HL-60 (cell line): ENCODE results near the gene MED29.

Experiments used
- CTCF ChIP-seq: IDR thresholded peaks from one replicate; pipeline ENCODE4 v1.5.1; 2011; ENCODE audit warnings: low read length, control low read depth, inconsistent platforms; ENCODE audit not compliant: insufficient read depth
- POLR2AphosphoS5 ChIP-seq: IDR thresholded peaks from 2 replicates; pipeline ENCODE4 v1.6.1; 2012; ENCODE audit warnings: low read depth
- SPI1 ChIP-seq: IDR thresholded peaks from 2 replicates; pipeline ENCODE4 v1.6.1; 2012; ENCODE audit warnings: low read depth, mild to moderate bottlenecking, borderline replicate concordance
- TF ChIP-seq, protein P1 (sequence below): IDR thresholded peaks from 2 replicates; pipeline ENCODE4 v1.6.1; 2012; ENCODE audit warnings: low read depth; ENCODE audit not compliant: insufficient replicate concordance

GRCh38 chr19:39389631-39390414 lies 1.4 kb upstream of the MED29 start:
- TF ChIP-seq POLR2AphosphoS5 (no peak), CTCF (no peak), SPI1 (no peak)
- TF ChIP-seq, protein P1, sequence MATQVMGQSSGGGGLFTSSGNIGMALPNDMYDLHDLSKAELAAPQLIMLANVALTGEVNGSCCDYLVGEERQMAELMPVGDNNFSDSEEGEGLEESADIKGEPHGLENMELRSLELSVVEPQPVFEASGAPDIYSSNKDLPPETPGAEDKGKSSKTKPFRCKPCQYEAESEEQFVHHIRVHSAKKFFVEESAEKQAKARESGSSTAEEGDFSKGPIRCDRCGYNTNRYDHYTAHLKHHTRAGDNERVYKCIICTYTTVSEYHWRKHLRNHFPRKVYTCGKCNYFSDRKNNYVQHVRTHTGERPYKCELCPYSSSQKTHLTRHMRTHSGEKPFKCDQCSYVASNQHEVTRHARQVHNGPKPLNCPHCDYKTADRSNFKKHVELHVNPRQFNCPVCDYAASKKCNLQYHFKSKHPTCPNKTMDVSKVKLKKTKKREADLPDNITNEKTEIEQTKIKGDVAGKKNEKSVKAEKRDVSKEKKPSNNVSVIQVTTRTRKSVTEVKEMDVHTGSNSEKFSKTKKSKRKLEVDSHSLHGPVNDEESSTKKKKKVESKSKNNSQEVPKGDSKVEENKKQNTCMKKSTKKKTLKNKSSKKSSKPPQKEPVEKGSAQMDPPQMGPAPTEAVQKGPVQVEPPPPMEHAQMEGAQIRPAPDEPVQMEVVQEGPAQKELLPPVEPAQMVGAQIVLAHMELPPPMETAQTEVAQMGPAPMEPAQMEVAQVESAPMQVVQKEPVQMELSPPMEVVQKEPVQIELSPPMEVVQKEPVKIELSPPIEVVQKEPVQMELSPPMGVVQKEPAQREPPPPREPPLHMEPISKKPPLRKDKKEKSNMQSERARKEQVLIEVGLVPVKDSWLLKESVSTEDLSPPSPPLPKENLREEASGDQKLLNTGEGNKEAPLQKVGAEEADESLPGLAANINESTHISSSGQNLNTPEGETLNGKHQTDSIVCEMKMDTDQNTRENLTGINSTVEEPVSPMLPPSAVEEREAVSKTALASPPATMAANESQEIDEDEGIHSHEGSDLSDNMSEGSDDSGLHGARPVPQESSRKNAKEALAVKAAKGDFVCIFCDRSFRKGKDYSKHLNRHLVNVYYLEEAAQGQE, result no peak
